ENCODE data around the gene ABCC9.

Gene ABCC9

GRCh38 chr12:21851151-21851550, 90.1 kb downstream of the ABCC9 start:
- no peak overlapping the region for H3K27ac ChIP-seq
- TF ChIP-seq ZFX (IDR thresholded peaks at IDR 0.05) (no peak), CTCF (conservative IDR thresholded peaks at IDR 0.05) (no peak)

DNA sequence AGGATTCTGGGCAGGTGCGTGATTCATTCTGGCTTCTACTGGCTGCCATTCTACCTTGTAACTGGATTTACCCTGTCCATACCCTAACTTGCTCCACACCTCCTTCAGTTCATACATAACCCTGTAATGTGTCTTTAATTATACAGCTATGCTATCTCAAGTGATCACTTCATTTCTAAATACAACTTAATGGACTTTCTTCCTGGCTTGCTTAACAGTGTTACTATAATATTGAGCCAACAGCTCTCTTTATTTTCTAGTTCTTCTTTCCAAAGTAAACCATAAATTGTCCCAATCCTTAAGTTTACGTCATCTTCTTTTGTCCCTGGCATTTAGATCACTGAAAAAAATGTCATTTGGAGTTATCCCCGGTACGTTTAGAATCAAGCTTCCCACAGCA, 90.8 kb downstream of the ABCC9 start:
- TF ChIP-seq ZFX (IDR thresholded peaks at IDR 0.05), result no peak
- no peak for TF ChIP-seq CTCF (conservative IDR thresholded peaks at IDR 0.05)
- H3K27ac ChIP-seq, result no peak overlapping the region

GRCh38 chr12:21849878-21850277, 91.3 kb downstream of the ABCC9 start:
- TF ChIP-seq ZFX (IDR thresholded peaks at IDR 0.05), result no peak
- no peak overlapping the region for H3K27ac ChIP-seq

GRCh38 chr12:21848192-21848591, 93.0 kb downstream of the ABCC9 start:
- no peak for TF ChIP-seq CTCF (conservative IDR thresholded peaks at IDR 0.05)
- no peak for TF ChIP-seq ZFX (IDR thresholded peaks at IDR 0.05)
- H3K27ac ChIP-seq, result no peak overlapping the region

DNA sequence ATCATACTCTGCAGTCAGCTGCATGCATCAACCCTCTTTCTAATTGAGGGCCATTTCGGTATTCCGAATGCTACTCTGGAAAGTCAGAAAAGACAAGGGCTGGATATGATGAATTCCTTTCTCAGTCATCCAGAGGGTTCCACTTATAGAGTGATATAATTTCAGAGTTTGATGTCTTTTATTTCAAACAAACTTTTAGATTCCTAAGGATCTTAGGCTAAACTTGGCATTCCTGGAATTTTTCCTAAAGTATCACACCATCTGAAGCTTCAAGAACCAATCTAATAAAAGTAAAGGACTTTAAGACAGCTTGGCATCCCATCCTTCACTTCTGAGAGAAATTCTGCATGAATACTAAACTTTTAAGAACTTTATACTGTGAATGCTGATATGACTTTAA, 97.4 kb downstream of the ABCC9 start:
- H3K27ac ChIP-seq, result no peak overlapping the region
- TF ChIP-seq CTCF (conservative IDR thresholded peaks at IDR 0.05) (no peak), ZFX (IDR thresholded peaks at IDR 0.05) (no peak)

- no peak overlapping the region for H3K27ac ChIP-seq
- no peak for TF ChIP-seq ZFX (IDR thresholded peaks at IDR 0.05)
- no peak for TF ChIP-seq CTCF (conservative IDR thresholded peaks at IDR 0.05)
Observed at GRCh38 chr12:21839776-21840175, 101.5 kb downstream of the ABCC9 start.

DNA sequence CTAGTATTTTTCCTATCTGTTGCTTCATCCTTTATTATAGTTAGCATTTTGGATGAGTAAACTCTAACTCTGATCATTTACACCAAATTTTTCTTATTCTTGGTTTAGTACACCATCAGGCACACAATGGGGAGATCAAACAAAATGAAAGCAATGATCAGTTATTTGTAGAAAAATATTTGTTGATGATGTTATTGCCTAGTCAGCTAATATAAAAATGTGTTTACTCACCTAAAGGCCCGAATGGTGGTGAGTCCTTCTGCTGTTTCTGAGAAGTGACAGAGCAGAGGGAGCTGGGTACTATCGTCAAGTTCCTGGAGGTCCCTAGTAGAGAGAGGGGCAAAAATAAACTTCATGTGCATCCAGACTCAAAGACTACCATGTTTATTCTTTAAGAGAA, 103.4 kb downstream of the ABCC9 start:
- no peak overlapping the region for H3K27ac ChIP-seq
- TF ChIP-seq ZFX (IDR thresholded peaks at IDR 0.05) (no peak), CTCF (conservative IDR thresholded peaks at IDR 0.05) (no peak)

DNA sequence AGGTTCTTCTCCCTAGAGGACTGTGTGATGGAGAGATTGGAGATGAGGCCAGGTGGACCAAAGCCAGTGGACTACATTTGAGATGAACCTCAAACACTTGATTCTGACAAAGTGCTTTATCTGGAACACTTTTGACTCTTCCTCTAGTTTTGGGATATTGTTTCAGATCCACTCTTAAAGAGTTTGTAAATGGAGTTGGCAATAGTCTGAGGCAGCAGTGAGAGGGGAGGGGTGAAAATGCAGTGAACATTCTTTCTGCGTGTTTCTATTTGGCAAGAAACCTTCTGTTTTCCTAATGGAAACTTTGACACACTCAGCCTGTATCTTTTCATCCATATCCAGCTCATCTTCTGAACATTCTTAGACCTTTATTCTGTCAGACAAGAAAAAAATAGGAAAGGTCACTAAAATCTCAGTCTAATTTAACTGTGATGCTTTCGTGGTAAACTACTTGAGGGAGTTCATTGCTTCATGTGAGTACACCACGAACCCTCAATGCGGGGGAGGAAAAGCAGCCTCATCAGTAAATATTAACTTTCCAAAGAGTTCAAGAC, 109.4 kb downstream of the ABCC9 start:
- H3K27ac ChIP-seq, result no peak overlapping the region
- no peak for TF ChIP-seq ZFX (IDR thresholded peaks at IDR 0.05)
- no peak for TF ChIP-seq CTCF (conservative IDR thresholded peaks at IDR 0.05)

Measured in C4-2B (cell line).